Ureter (tissue), 1 donor: ENCODE measurements around the gene ALAD. TPM values are rescaled to one million over a fixed set of nuclear protein-coding genes. Genes with fewer than 3 reads are reported as not detected.
A peak's percentile ranks its signal among the peaks of the same experiment; 100 is the strongest.
"Not testable (repeated sequence)": the region's sequence is repeated elsewhere in the genome, so short reads cannot be mapped to it uniquely, and the experiment has no call there.

Experiments
- DNase-seq: peaks from one replicate; pipeline ENCODE4 v3.0.0-alpha.2; 2020; ENCODE audit warnings: low spot score
- total RNA-seq: library from RNA; stranded (reverse); gene quantifications from one replicate; pipeline ENCODE4 v1.2.4, GENCODE V29; 2023
- donor health status: DM: yes; HTN: yes; CAD: no.

Gene ALAD
- 45.4 TPM for total RNA-seq

- peak; percentile 99 for DNase-seq
Observed at GRCh38 chr9:113401027-113401792, at the start of gene ALAD. Gene ALAD, minus strand, starts transcription at chr9:113401284. Its CDS starts 7,725 bp downstream, at chr9:113393559.

DNA sequence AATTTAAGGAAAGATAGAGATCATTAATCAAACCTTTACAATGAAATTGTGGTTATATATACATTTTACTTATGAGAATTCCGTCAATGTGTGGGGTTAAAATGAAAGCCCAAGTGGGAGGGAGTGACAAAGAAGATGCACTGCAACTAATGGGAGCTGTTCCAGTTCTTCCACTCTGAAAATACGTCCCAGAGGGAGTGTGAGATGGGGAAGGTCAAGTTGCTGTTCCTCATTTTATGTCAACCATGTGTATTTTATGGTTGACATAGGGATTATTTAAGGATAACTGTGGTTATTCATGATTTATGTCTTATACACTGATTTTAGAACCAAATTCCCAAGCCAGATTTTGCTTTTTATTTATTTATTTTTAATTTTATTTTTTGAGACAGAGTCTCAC is 48.3 kb upstream of the ALAD start:
- DNase-seq = no peak

GRCh38 chr9:113446323-113446740 is 45.2 kb upstream of the ALAD start:
- DNase-seq = peak; percentile 29

- DNase-seq = no peak
Observed at GRCh38 chr9:113444736-113445135, 43.7 kb upstream of the ALAD start.

DNA sequence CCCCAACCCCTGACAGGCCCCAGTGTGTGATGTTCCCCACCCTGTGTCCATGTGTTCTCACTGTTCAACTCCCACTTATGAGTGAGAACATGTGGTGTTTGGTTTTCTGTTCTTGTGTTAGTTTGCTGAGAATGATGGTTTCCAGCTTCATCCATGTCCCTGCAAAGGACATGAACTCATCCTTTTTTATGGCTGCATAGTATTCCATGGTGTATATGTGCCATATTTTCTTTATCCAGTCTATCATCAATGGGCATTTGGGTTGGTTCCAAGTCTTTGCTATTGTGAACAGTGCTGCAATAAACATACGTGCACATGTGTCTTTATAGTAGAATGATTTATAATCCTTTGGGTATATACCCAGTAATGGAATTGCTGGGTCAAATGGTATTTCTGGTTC is 36.6 kb upstream of the ALAD start:
- DNase-seq = not testable (repeated sequence)

GRCh38 chr9:113436728-113437515 is 35.8 kb upstream of the ALAD start:
- DNase-seq = no peak

GRCh38 chr9:113431191-113431590 is 30.1 kb upstream of the ALAD start:
- DNase-seq = no peak

DNA sequence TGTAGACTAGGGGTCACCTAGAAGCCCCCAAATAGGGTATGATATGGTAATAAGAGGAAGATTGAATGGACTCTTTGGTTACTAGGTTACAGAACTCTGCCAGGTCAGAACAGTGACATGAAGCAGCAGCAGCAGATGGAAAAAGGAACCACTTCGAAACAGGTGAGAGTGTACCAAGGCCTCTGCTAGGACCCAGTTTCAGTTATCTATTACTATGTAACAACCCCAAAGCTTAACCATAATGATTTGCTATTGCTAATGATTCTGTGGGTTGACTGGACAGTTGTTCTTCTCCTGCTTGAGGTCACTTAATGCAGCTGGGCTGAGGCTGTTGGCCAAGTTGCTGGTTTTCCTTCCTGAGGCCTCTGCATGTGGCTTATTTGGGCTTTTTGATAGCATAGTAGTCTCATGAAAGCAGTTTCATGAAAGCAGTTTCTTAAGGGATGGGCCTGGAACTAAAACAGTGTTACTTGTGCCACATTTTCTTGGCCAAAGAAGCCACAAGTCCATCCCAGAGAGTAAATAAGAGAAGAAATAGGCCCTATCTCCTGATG is 27.1 kb upstream of the ALAD start:
- no peak for DNase-seq

- DNase-seq = no peak
Observed at GRCh38 chr9:113427629-113428028, 26.5 kb upstream of the ALAD start.

DNA sequence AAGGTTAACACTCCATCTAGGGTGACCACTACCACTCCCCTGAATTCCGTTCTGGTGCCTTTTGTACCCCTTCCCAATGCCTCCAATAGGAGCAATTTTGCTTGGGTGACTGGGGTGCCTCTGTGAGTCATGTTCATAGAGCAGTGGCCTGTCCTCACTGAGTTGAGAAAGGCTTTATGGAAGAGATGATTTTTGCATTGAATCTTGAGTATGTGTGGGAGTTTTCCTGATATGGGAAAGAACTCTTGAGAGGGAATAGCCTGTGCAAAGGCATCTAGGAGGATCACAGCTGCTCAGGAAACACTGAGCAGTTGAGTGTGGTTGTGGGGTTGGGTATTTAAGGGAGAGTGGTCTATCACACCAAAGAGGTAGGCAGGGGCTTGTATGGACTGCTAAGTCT is 25.6 kb upstream of the ALAD start:
- no peak for DNase-seq

DNA sequence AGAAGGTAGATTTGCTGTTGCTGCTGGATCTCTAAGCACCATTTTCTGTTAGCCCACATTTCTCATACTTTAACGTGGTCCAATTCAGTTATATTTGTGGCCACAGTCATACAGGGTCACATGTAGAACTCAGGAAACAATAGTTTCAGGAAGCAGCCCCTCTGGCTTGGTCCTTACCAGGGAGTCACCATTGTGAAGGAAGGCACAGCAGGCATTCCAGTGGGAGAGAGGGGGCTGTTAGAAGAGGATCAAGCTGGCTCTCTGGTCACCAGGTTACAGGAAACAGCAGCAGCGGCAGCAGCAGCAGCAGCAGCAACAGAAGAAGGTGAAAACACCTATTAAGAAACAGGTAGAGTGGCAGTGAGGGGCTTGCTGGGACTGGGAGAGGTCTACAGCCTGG is 24.0 kb upstream of the ALAD start:
- DNase-seq = no peak

GRCh38 chr9:113421726-113422125 is 20.6 kb upstream of the ALAD start:
- DNase-seq = no peak

DNA sequence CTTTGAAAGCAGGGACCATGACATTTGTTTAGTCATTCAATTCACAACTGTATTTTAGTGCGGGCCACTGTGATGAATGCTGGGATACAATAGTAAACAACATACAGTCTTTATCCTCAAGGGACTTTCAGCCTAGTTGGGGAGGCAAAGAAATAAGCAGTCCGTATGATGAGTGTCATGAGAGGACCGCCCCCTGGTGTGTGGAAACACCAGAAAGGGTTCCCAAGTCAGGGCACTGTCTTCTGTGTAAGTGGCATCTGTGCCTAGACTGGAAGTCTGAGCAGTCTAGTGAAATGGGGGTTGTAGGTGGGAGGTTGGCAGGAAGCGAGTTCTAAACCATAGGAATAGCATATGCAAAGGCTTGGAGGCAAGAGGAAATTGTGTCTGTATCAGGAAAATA is 16.3 kb upstream of the ALAD start:
- no peak for DNase-seq

- DNase-seq = no peak
Observed at GRCh38 chr9:113416149-113416721, 15.2 kb upstream of the ALAD start.

DNA sequence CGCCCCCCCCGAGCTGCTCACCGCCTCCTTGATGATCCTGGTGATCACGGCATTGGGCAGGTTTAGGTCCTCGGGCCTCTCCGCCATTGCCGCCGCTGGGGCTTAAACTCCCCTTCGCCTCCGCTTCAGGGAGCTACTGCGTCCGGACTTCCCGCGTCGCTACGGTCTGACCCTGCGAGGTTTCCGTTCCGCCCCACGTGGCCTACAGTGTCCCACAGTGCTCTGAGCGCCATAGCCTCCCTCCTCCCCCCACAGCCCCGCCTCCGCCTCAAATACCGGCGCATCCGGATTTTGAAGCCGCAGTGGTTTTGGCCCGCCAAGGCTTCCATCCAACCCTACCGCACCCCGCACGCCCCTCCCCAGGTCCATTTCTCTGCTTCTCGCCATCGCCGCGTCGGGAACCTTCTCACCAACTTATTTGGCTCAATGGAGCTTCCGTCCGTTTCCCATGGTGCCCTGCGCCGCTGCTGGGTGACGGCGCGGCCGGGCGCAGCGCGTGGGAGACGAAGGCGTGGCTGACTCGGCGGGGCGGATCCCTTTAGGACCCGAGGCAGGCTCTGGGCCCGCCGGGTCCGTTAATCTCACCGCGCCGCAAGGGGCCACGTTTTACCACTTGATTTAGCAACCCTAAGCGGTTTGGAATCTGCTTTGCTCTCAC is 9.3 kb upstream of the ALAD start, which contains the start of the genes C9orf43 and POLE3:
Gene C9orf43 (plus strand): TSS at position 541 of the 658 bp plus-strand sequence. CDS start 2,747 bp downstream, outside the sequence.
Gene POLE3 (minus strand): TSS at position 469 of the 658 bp plus-strand sequence. CDS start 382 bp downstream, at position 87.
- peak; percentile 95 for DNase-seq

DNA sequence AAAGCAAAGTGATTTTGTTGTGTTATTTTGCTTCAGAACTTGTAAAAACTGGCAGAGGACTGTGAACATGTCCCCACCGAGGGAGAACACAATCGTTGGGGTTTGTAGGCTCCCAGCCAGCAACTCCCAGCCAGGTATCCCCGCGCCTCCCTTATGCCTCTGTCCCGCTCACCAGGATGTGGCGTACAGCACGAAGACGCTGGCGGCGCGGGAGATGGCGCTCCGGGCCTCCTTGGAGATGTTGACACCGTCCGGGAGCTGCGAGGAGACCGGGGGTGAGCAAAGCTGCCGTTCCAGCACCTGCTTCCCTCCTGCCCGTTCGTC is 8.8 kb upstream of the ALAD start:
- no peak for DNase-seq

GRCh38 chr9:113409481-113409880 is 8.4 kb upstream of the ALAD start:
- no peak for DNase-seq

GRCh38 chr9:113406873-113407511 is 5.9 kb upstream of the ALAD start:
- DNase-seq = not testable (repeated sequence)

GRCh38 chr9:113406353-113406752 is 5.3 kb upstream of the ALAD start:
- not testable (repeated sequence) for DNase-seq

GRCh38 chr9:113403646-113404045 is 2.6 kb upstream of the ALAD start:
- DNase-seq = no peak

DNA sequence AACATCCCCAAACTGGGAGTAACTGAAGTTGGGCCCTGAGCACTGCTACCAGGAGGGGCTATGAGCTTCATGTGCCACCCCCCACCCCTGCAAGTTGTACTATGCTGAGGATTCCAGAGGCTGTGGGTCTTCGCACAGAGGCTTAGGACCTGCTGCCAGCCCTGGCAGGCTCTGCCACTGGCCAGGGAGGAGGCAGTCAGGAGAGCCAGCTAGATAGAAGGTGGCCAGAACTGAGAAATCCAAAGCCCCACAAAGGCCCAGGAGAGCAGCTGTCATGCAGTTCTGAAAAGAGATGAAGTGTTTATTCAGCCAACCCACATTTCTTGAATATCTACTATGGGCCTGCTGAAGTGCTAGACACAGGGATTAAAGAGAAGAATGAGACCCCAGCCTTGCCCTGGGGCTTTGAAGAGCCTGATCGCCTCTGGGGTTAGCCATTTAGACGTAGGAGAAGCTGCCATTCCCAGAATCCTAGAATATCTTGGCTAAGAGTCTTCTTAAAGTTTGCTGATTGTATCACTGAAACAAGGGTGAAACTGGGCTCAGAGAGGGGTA is 1.4 kb downstream of the ALAD start:
- DNase-seq = no peak
